ENCODE data around the gene F10. TPM values are rescaled to one million over a fixed set of nuclear protein-coding genes. Genes with fewer than 3 reads are reported as not detected.

The F10 gene
- total RNA-seq, 4 donors from 2014 or later: 1.00 to 4.8 (median 2.4) TPM

- Histone ChIP-seq H3K36me3 (no peaks in the 10 kb centered on the region), H3K9me3 (no peaks in the 10 kb centered on the region), H3K27me3 (peaks cover 0 to 11% (median 5%) of the 10 kb centered on the region in 3 donors), H3K4me1 (peaks cover 6 to 9% of the 10 kb centered on the region in 2 donors), H3K4me3 (no peak overlapping the region), H3K27ac (no peak overlapping the region)
- no peak for DNase-seq
- ATAC-seq: no peak
- no peak for TF ChIP-seq CTCF (IDR thresholded peaks at IDR 0.05 in 4 of 5, conservative IDR thresholded peaks at IDR 0.05 in 1 of 5)
- no peak for TF ChIP-seq POLR2A (IDR thresholded peaks at IDR 0.05)
- in situ Hi-C loops (cut with MboI; ENCODE audit: low sequenced_read_pairs in 4 of 4) (no loop called here), intact Hi-C loops (cut with DNase I; ENCODE audit: low total_unique reads) (no loop called here)
Measured at GRCh38 chr13:113082198-113083021, 40.2 kb upstream of the F10 start.

- intact Hi-C loops (cut with DNase I; ENCODE audit: low total_unique reads): no loop called here
- no peak for ATAC-seq
- no peak overlapping the region for H3K27ac ChIP-seq
- TF ChIP-seq CTCF (IDR thresholded peaks at IDR 0.05 in 4 of 5, conservative IDR thresholded peaks at IDR 0.05 in 1 of 5) (no peak), POLR2A (IDR thresholded peaks at IDR 0.05) (no peak)
- H3K36me3 ChIP-seq: no peaks in the 10 kb centered on the region
- H3K4me1 ChIP-seq: peaks cover 6 to 9% of the 10 kb centered on the region in 2 donors
- no peaks in the 10 kb centered on the region for H3K9me3 ChIP-seq
- peaks cover 0 to 7% (median 4%) of the 10 kb centered on the region in 3 donors for H3K27me3 ChIP-seq
- in situ Hi-C loops (cut with MboI; ENCODE audit: low sequenced_read_pairs in 4 of 4): no loop called here
- no peak overlapping the region for H3K4me3 ChIP-seq
- no peak for DNase-seq
Measured at GRCh38 chr13:113083022-113083373, 39.6 kb upstream of the F10 start.

- in situ Hi-C loops (cut with MboI; ENCODE audit: low sequenced_read_pairs in 4 of 4): no loop called here
- Histone ChIP-seq H3K27ac (no peak overlapping the region), H3K4me1 (peaks cover 6 to 9% of the 10 kb centered on the region in 2 donors)
Measured at GRCh38 chr13:113083402-113084061, 39.1 kb upstream of the F10 start.

More at GRCh38 chr13:113083402-113084061, 39.1 kb upstream of the F10 start:
- H3K4me3 ChIP-seq: no peak overlapping the region
- H3K27me3 ChIP-seq: peaks cover 0 to 2% (median 2%) of the 10 kb centered on the region in 3 donors
- ATAC-seq (peak; percentile 90 to 91), DNase-seq (peak; percentile 55 to 79)
- no peaks in the 10 kb centered on the region for H3K36me3 ChIP-seq
- H3K9me3 ChIP-seq: no peaks in the 10 kb centered on the region
- intact Hi-C loops (cut with DNase I; ENCODE audit: low total_unique reads): no loop called here
- TF ChIP-seq CTCF (IDR thresholded peaks at IDR 0.05 in 4 of 5, conservative IDR thresholded peaks at IDR 0.05 in 1 of 5) (no peak), POLR2A (IDR thresholded peaks at IDR 0.05) (no peak)
